ENCODE measurements around the gene DENND11.
A peak's percentile ranks its signal among the peaks of the same experiment; 100 is the strongest.

The DENND11 gene

DNA sequence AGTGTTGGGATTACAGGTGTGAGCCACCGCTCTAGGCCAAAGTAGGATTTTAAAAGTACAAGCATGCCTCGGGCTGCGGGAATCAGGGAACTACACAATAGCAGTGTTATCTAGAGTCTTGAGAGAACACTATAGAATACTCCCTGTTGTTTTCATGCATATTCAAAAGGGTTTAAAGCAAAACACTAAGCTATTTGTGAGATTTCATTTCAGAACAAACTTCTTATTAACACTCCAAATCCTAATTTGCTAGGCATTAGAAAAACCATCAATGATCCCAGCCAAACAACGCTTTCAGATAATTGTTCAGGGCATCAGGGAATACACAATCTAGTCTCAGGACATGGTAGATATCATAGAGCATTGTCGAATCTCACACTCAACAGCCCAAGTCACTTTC is 13.9 kb downstream of the DENND11 start:
- H3K4me3 ChIP-seq (ENCODE audit: low read depth, low read length) = no peak overlapping the region
- in situ Hi-C loops (cut with HindIII; ENCODE audit: low sequenced_read_pairs) = no loop called here
- no peak for DNase-seq (ENCODE audit: low read depth)
- TF ChIP-seq, protein P1, sequence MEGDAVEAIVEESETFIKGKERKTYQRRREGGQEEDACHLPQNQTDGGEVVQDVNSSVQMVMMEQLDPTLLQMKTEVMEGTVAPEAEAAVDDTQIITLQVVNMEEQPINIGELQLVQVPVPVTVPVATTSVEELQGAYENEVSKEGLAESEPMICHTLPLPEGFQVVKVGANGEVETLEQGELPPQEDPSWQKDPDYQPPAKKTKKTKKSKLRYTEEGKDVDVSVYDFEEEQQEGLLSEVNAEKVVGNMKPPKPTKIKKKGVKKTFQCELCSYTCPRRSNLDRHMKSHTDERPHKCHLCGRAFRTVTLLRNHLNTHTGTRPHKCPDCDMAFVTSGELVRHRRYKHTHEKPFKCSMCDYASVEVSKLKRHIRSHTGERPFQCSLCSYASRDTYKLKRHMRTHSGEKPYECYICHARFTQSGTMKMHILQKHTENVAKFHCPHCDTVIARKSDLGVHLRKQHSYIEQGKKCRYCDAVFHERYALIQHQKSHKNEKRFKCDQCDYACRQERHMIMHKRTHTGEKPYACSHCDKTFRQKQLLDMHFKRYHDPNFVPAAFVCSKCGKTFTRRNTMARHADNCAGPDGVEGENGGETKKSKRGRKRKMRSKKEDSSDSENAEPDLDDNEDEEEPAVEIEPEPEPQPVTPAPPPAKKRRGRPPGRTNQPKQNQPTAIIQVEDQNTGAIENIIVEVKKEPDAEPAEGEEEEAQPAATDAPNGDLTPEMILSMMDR (IDR thresholded peaks at IDR 0.05; ENCODE audit: low read depth, low read length, missing control alignments) = no peak

DNA sequence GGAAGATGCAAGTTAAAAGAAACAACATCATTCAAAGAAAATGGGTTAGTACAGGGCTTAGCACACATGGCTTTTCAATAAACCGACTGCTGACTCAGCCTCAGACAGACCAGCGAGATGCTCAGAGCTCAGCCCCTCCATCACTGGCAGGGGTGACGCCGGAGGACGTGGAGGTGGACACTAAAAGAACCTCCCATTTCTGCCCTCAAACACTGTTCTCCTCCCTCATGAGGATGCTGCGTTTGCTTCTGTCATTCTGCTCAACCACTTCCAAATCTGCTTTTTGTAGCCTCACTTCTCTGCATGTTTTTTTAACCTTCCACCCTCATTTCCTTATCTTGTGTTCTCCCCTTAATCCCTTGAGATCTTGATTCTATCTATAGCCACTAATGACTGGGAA is 15.3 kb downstream of the DENND11 start:
- in situ Hi-C loops (cut with HindIII; ENCODE audit: low sequenced_read_pairs) = no loop called here
- TF ChIP-seq, protein P1 (IDR thresholded peaks at IDR 0.05; ENCODE audit: low read depth, low read length, missing control alignments) = no peak
- DNase-seq (ENCODE audit: low read depth) = no peak
- no peak overlapping the region for H3K4me3 ChIP-seq (ENCODE audit: low read depth, low read length)

DNA sequence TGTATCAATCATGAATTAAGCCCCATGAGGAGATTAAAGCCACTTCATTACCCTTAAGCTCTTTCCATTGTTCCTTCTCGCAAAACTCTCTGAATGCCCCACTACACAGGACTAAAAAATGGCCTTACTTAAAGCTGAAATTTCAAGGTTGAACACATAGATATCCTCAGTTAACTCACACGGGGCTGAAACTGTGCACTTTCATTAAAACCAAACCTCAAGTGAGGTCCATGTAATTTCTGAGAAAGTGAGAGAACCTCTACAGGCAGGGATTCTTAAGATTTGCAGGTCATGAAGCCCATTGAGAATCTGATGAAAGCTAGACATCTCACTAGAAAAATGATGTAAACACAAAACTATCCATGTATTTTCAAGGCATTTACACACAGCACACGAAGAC is 15.9 kb downstream of the DENND11 start:
- in situ Hi-C loops (cut with HindIII; ENCODE audit: low sequenced_read_pairs) = no loop called here
- no peak for DNase-seq (ENCODE audit: low read depth)
- H3K4me3 ChIP-seq (ENCODE audit: low read depth, low read length) = no peak overlapping the region
- TF ChIP-seq, protein P1 (IDR thresholded peaks at IDR 0.05; ENCODE audit: low read depth, low read length, missing control alignments) = no peak

DNA sequence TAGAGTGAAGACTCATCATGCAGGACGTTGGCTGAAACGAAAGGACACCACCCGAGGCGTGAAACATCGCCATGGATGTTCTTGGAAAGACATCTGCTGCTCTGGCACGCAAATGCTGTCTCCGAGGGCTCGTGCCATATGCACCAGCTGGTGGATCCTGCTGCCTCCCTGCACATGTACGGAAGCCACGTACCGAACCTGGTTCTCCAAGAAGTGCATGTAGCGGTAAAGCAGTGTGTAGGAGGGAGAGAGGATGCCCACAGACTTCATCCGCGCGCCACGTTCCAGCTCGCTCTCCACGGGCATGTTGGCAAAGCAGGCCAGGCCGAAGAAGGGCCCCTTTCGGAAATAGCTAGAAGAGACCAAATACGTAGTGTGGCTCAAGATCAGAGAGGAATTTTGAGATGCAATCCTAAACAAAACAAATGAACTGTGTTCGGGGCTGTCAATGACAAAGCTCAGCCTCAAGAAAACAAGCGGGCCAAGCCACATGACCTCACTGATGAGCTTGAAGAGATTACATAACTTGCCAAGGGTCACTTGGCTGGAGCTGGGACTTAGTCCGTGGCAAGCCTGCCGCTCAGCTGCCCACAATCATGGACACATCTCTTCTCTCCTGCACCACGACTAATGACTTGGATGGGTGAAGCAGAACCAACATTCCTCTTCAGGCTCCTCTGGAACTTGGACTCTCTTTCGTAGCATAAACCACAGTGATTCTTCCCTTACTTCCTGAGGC is 16.5 kb downstream of the DENND11 start:
- H3K4me3 ChIP-seq (ENCODE audit: low read depth, low read length) = no peak overlapping the region
- TF ChIP-seq, protein P1 (IDR thresholded peaks at IDR 0.05; ENCODE audit: low read depth, low read length, missing control alignments) = no peak
- peak; percentile 66 for DNase-seq (ENCODE audit: low read depth)
- in situ Hi-C loops (cut with HindIII; ENCODE audit: low sequenced_read_pairs) = no loop called here

DNA sequence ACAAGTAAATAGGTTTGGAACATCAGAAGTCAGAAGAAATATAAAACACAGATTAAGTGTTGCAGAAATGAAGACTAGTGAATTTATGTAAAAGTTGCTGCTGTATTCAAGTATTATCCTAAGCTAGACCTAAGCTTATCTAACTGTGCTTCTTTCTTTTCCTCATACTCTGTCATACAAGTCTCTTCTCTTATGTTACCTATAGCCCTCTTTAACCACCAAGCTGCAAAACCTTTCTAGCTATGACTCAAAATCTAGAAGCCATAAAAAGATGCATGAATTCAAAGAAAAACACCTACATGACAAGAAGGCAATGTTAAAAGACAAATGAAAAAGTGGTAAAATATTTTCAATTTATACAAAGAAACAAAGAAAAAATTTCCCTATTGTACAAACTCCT is 23.0 kb downstream of the DENND11 start:
- in situ Hi-C loops (cut with HindIII; ENCODE audit: low sequenced_read_pairs) = no loop called here
- no peak for DNase-seq (ENCODE audit: low read depth)
- TF ChIP-seq, protein P1 (IDR thresholded peaks at IDR 0.05; ENCODE audit: low read depth, low read length, missing control alignments) = no peak
- no peak overlapping the region for H3K4me3 ChIP-seq (ENCODE audit: low read depth, low read length)

DNA sequence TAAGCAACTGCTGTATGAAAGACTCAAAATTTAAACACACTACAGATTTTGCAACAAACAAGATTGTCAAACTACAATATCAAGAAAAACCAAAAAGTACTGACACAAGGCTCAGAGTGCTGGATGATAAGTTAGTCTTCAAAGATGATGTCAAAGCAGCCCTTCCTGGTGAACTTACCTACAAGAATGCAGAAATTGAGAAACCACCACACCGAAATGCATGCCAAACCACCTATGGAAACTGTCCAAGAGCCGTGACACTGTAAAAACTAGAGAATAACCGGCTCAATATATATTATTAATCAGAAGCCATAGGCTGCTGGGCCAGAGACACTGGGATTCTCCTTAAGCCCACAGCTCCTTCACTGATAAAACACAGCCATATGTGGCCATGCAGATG is 25.3 kb downstream of the DENND11 start:
- in situ Hi-C loops (cut with HindIII; ENCODE audit: low sequenced_read_pairs) = no loop called here
- DNase-seq (ENCODE audit: low read depth) = peak; percentile 75
- TF ChIP-seq, protein P1 (IDR thresholded peaks at IDR 0.05; ENCODE audit: low read depth, low read length, missing control alignments) = no peak
- no peak overlapping the region for H3K4me3 ChIP-seq (ENCODE audit: low read depth, low read length)

All from astrocyte of the cerebellum (primary cell).